ENCODE measurements around the gene FAM117A.

FAM117A gene

GRCh38 chr17:49677933-49678847 lies 85.7 kb downstream of the FAM117A start, which contains the start of gene SPOP:
Gene SPOP (minus strand): TSS chr17:49678097. CDS start chr17:49622810, 55,287 bp downstream.
- peak within 1 kb of the TSS; percentile 78 for H2BK5ac ChIP-seq (ENCODE audit: low read length)
- H2BK12ac ChIP-seq (ENCODE audit: low read length) = no peak within 1 kb of the TSS
- no peak within 1 kb of the TSS for H3K14ac ChIP-seq (ENCODE audit: low read length)
- H4K91ac ChIP-seq (ENCODE audit: low read depth, low read length, poor library complexity) = no peak within 1 kb of the TSS
- peaks cover 0 to 3% (median 0%) of the 10 kb centered on the region in 3 experiments for H3K27me3 ChIP-seq (ENCODE audit: control insufficient read depth in 3 of 3, insufficient read depth in 3 of 3, low read depth in 1 of 3, low read length in 3 of 3)
- H3K27ac ChIP-seq (replicated peaks; ENCODE audit: low read length) = peak within 1 kb of the TSS; percentile 77
- H2AFZ ChIP-seq (ENCODE audit: low read length) = peak within 1 kb of the TSS; percentile 93
- WGBS, 2 donors (ENCODE audit: extremely low coverage in 2 of 2, insufficient read length in 2 of 2, insufficient replicate concordance in 1 of 2) = no CpG with 5 or more reads among the region's 53 CpGs
- H3K18ac ChIP-seq (ENCODE audit: low read length) = peak within 1 kb of the TSS; percentile 93
- no peaks in the 10 kb centered on the region for H3K79me1 ChIP-seq (ENCODE audit: low read depth, low read length)
- H3K36me3 ChIP-seq (replicated peaks in 1 of 2; ENCODE audit: control insufficient read depth in 2 of 2, insufficient read depth in 2 of 2, low read length in 2 of 2) = peaks cover 0 to 20% of the 10 kb centered on the region in 2 donors
- no peak within 1 kb of the TSS for H4K8ac ChIP-seq (ENCODE audit: low read depth, low read length)
- DNase-seq (ENCODE audit: low spot score) = peak; percentile 99
- H3K4me2 ChIP-seq (ENCODE audit: insufficient read depth, low read length, poor library complexity, severe bottlenecking) = peak within 1 kb of the TSS; percentile 64
- H3K9me3 ChIP-seq (replicated peaks in 1 of 2; ENCODE audit: control insufficient read depth in 2 of 2, insufficient read depth in 1 of 2, low read depth in 1 of 2, low read length in 2 of 2) = peaks cover 0 to 3% of the 10 kb centered on the region in 2 donors
- H3K23ac ChIP-seq (ENCODE audit: low read depth, low read length, poor library complexity) = peak within 1 kb of the TSS; percentile 82
- no peak within 1 kb of the TSS for H3K4ac ChIP-seq (ENCODE audit: low read length)
- H2BK120ac ChIP-seq (ENCODE audit: low read depth, low read length) = no peak within 1 kb of the TSS
- H3K4me3 ChIP-seq (ENCODE audit: low read length in 2 of 2) = peak within 1 kb of the TSS; percentile 72 to 82
- H3K4me1 ChIP-seq (ENCODE audit: control insufficient read depth in 2 of 2, insufficient read depth in 1 of 2, low read depth in 1 of 2, low read length in 2 of 2) = peaks cover 2 to 10% of the 10 kb centered on the region in 2 donors
- no peak within 1 kb of the TSS for H2AK5ac ChIP-seq (ENCODE audit: low read depth, low read length)
- peak within 1 kb of the TSS; percentile 92 for H3K9ac ChIP-seq (ENCODE audit: low read depth, low read length, poor library complexity)
- H2BK15ac ChIP-seq (ENCODE audit: low read length) = no peak within 1 kb of the TSS

GRCh38 chr17:49677134-49677932 lies 86.6 kb downstream of the FAM117A start:
- peak; percentile 96 for DNase-seq (ENCODE audit: low spot score)

GRCh38 chr17:49676276-49676868 lies 87.6 kb downstream of the FAM117A start:
- Histone ChIP-seq H3K4me3 (ENCODE audit: low read length in 2 of 2) (peak overlapping the region in 1 of 2 donors; percentile 72), H2BK120ac (ENCODE audit: low read depth, low read length) (no peak overlapping the region), H3K18ac (ENCODE audit: low read length) (no peak overlapping the region), H2AFZ (ENCODE audit: low read length) (no peak overlapping the region), H3K4ac (ENCODE audit: low read length) (no peak overlapping the region), H4K8ac (ENCODE audit: low read depth, low read length) (no peak overlapping the region), H2BK5ac (ENCODE audit: low read length) (no peak overlapping the region), H3K36me3 (replicated peaks in 1 of 2; ENCODE audit: control insufficient read depth in 2 of 2, insufficient read depth in 2 of 2, low read length in 2 of 2) (peaks cover 0 to 24% of the 10 kb centered on the region in 2 donors), H3K23ac (ENCODE audit: low read depth, low read length, poor library complexity) (no peak overlapping the region), H3K27me3 (ENCODE audit: control insufficient read depth in 3 of 3, insufficient read depth in 3 of 3, low read depth in 1 of 3, low read length in 3 of 3) (peaks cover 0 to 3% (median 0%) of the 10 kb centered on the region in 3 experiments), H3K9ac (ENCODE audit: low read depth, low read length, poor library complexity) (no peak overlapping the region), H4K91ac (ENCODE audit: low read depth, low read length, poor library complexity) (no peak overlapping the region), H2BK12ac (ENCODE audit: low read length) (no peak overlapping the region), H2AK5ac (ENCODE audit: low read depth, low read length) (no peak overlapping the region), H2BK15ac (ENCODE audit: low read length) (no peak overlapping the region), H3K9me3 (replicated peaks in 1 of 2; ENCODE audit: control insufficient read depth in 2 of 2, insufficient read depth in 1 of 2, low read depth in 1 of 2, low read length in 2 of 2) (peaks cover 0 to 3% of the 10 kb centered on the region in 2 donors), H3K27ac (replicated peaks; ENCODE audit: low read length) (no peak overlapping the region), H3K4me1 (ENCODE audit: control insufficient read depth in 2 of 2, insufficient read depth in 1 of 2, low read depth in 1 of 2, low read length in 2 of 2) (peaks cover 2 to 10% of the 10 kb centered on the region in 2 donors), H3K4me2 (ENCODE audit: insufficient read depth, low read length, poor library complexity, severe bottlenecking) (no peak overlapping the region), H3K79me1 (ENCODE audit: low read depth, low read length) (no peaks in the 10 kb centered on the region), H3K14ac (ENCODE audit: low read length) (no peak overlapping the region)
- peak; percentile 31 for DNase-seq (ENCODE audit: low spot score)
- WGBS, 2 donors (ENCODE audit: extremely low coverage in 2 of 2, insufficient read length in 2 of 2, insufficient replicate concordance in 1 of 2) = no CpG with 5 or more reads among the region's 5 CpGs

More at GRCh38 chr17:49677134-49677932, 86.6 kb downstream of the FAM117A start:
- Histone ChIP-seq H3K4ac (ENCODE audit: low read length) (no peak overlapping the region), H2BK5ac (ENCODE audit: low read length) (peak overlapping the region; percentile 78), H3K14ac (ENCODE audit: low read length) (no peak overlapping the region), H4K91ac (ENCODE audit: low read depth, low read length, poor library complexity) (no peak overlapping the region), H3K18ac (ENCODE audit: low read length) (peak overlapping the region; percentile 93), H2AK5ac (ENCODE audit: low read depth, low read length) (no peak overlapping the region), H3K23ac (ENCODE audit: low read depth, low read length, poor library complexity) (peak overlapping the region; percentile 82), H2AFZ (ENCODE audit: low read length) (peak overlapping the region; percentile 93), H2BK15ac (ENCODE audit: low read length) (no peak overlapping the region), H3K9ac (ENCODE audit: low read depth, low read length, poor library complexity) (peak overlapping the region; percentile 92), H3K4me3 (ENCODE audit: low read length in 2 of 2) (peak overlapping the region; percentile 72 to 82), H3K79me1 (ENCODE audit: low read depth, low read length) (no peaks in the 10 kb centered on the region), H3K4me1 (ENCODE audit: control insufficient read depth in 2 of 2, insufficient read depth in 1 of 2, low read depth in 1 of 2, low read length in 2 of 2) (peaks cover 2 to 10% of the 10 kb centered on the region in 2 donors), H3K27me3 (ENCODE audit: control insufficient read depth in 3 of 3, insufficient read depth in 3 of 3, low read depth in 1 of 3, low read length in 3 of 3) (peaks cover 0 to 3% (median 0%) of the 10 kb centered on the region in 3 experiments), H3K4me2 (ENCODE audit: insufficient read depth, low read length, poor library complexity, severe bottlenecking) (peak overlapping the region; percentile 64), H2BK120ac (ENCODE audit: low read depth, low read length) (no peak overlapping the region), H4K8ac (ENCODE audit: low read depth, low read length) (no peak overlapping the region), H3K36me3 (replicated peaks in 1 of 2; ENCODE audit: control insufficient read depth in 2 of 2, insufficient read depth in 2 of 2, low read length in 2 of 2) (peaks cover 0 to 20% of the 10 kb centered on the region in 2 donors), H3K9me3 (replicated peaks in 1 of 2; ENCODE audit: control insufficient read depth in 2 of 2, insufficient read depth in 1 of 2, low read depth in 1 of 2, low read length in 2 of 2) (peaks cover 0 to 3% of the 10 kb centered on the region in 2 donors), H2BK12ac (ENCODE audit: low read length) (no peak overlapping the region), H3K27ac (replicated peaks; ENCODE audit: low read length) (peak overlapping the region; percentile 77)
- WGBS, 2 donors (ENCODE audit: extremely low coverage in 2 of 2, insufficient read length in 2 of 2, insufficient replicate concordance in 1 of 2) = no CpG with 5 or more reads among the region's 34 CpGs

Measured in neuronal stem cell (in vitro differentiated cells).